ENCODE data around the gene TOR1B. TPM values are rescaled to one million over a fixed set of nuclear protein-coding genes. Genes with fewer than 3 reads are reported as not detected.

Gene TOR1B
- total RNA-seq, 1 experiment from 2014 or later: 37.8 TPM

DNA sequence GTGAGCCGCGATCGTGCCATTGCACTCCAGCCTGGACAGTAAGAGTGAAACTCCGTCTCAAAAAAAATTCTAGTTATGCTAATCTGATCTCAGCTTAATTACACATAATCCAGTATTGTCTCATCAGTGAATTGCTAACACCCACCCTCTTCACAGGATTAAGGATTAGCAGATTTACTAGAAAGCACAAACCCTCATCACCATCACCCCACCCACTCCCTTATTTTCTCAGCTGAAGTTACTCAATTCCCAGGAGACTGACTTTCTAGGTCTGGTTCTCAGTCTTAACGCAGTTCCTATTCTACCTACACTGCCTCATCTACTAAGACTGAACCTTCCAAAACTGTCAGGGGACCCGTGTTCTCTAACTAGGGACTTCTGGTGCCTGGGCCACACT lies 9.0 kb downstream of the TOR1B start:
- DNase-seq (ENCODE audit: extremely low read depth, low read depth): no peak

DNA sequence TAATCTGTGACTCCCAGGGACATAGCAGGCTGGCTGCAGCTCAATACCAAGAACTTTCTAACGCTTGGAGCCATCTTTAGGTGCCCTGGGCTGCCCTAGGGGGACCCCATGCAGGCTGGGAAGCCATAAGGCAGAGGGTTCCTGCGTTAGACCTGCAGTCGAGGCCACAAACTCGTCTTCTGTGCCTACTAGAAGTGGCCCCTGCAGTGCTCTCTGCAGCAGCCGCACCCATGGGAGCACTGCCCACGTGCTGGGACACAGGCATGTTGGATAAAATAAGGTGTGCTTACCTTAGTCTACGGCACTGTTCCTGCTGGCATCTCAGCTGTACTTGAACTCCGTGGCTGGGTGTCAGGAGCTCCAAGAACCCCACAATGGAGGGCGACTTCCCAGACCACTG lies 9.4 kb downstream of the TOR1B start:
- no peak for DNase-seq (ENCODE audit: extremely low read depth, low read depth)

DNA sequence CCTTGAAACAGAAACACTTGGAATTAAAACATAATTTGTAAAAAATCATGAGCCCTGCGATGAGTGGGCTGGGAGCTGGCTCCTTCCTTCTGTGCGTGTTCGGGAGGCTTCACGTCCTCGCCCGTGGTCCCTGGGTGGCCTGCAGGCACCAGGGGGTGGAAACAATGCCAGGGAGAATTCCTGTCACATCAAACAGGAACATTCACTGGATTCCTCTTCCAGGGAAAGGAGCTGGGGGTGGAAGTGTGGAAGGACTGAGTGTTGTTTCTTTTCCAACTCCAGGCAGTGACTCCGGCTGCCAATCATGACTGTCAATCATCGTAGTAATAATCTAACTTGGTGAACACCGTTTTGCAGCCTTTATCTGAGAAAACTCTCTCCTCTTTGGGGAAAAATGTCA lies 10.7 kb downstream of the TOR1B start:
- no peak for DNase-seq (ENCODE audit: extremely low read depth, low read depth)

DNA sequence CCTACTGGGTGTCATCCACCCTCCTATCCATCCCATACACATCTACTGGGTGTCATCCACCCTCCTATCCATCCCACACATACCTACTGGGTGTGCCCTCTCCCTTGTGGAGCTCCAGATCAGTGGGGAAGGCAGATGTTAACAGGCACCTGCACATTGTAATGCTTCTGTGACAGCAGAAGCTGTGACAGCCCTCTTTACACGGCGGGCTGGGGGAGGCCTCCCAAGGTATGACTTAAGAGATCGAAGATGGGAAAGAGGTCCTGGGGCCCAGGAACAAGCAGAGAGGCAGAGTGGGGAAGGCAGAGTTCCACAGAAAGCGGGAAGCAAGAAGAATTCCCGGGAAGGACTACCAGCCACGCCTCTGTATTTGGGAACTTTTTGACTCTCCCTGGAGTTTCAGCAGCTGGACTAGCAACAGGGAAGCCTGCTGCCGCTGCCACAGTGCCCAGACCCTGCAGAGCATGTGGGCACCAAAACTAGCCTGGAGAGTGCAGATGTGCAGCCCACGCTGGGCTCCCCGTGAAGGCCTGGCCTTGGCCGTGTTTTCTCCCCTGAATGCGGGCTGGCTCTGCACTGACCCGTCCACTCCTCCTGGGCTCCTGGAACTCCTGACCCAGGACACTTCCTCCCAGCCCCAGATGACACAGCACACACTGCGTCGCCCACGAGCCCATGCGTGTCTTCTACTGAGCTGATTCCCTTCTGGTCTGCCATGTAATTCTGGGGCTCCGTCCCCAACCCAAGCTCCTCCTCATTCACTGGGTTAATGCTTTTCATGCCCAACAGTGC lies 11.6 kb downstream of the TOR1B start:
- DNase-seq (ENCODE audit: extremely low read depth, low read depth): no peak

DNA sequence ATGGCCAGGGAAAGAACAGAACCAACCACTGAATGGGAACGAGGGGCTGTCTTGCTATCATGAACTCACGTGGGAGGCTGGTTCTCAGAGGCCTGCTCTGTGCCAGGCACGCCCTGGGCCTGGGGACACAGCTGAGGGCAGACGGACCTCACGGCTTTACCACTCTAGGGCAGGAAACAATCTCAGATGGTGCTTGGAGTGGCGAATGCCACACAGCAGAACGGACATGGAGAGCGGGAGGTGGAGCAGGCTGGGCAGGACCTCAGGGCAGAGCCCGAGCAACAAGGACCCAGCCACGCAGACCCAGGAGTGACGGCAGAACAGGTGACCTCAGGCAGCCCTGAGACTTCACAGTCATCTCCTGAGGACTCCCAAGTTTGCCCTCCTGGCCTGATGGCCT lies 12.3 kb downstream of the TOR1B start:
- no peak for DNase-seq (ENCODE audit: extremely low read depth, low read depth)

DNA sequence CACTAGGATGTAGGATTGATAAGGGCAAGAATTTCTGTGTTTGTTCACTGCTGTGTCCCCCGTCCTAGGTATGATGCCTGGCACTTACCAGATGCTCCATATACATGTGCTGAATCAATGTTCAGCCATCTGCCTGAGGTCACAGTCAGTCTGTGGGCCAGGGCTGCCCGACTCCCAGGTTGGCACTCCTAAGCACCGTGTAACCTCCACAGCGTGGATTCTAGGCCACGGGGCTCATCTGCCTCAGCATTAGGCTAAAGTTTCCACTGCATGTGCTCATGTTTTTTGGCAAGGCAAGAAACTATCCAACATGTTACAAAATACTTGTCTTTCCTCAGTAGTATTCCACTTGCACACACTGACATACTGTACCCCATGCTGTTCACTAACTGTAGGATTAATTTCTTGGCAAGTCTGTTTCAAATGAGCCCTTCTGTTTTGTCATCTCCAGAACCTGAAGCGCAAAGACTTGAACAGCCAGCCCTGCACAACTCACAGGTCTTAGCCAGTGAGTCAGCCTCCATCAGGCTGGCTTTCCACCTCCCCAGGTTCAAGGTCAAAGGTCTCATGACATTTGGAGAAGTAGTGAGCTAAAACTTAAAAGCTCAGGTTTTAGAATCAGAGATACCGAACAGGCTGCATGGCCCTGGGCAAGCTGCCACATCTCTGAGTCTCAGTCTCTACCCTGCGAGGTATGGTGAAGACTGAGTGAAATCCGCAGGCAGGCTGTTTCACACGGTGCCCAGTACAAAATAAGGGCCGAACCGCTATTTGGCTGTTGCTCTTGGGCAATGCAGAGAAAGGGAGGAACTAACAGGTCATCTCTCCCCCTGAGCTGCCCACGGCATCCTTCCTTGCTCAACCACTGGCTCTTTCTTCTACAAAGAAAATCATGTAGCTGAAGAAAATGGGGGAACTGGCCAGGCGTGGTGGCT lies 13.8 kb downstream of the TOR1B start:
- DNase-seq (ENCODE audit: extremely low read depth, low read depth): no peak

DNA sequence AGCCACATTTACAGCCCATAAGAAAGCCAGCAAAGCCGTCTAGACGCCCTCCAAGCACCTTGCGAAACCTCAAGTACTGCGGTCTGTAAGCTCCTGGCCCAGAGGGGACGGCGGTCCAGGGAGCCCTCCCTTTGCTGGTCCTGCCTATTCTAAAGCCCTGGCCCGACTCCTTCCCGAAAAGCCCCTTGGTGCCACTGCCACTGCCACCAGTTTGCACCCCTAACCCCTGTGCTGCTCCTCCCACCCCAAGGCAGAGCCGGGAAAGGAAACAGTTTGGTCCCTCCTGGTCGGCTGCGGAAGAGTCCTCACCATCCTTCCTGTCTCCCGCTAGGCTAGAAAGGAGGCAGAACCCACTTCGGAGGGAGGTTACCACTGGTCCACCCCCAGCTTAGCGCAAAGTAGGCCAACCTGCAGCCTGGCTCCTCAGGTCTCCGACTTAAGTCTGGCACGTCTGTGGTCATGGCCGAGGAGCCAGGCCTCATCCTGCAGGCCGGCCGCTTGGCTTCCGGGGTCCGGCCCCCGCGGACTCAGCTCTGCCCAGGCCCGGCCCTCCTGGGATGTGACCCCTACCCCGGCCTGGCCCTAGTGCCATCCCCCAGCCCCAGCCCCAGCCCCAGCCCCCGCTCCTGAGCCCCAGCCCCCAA lies 20.0 kb downstream of the TOR1B start:
- DNase-seq (ENCODE audit: extremely low read depth, low read depth): no peak

DNA sequence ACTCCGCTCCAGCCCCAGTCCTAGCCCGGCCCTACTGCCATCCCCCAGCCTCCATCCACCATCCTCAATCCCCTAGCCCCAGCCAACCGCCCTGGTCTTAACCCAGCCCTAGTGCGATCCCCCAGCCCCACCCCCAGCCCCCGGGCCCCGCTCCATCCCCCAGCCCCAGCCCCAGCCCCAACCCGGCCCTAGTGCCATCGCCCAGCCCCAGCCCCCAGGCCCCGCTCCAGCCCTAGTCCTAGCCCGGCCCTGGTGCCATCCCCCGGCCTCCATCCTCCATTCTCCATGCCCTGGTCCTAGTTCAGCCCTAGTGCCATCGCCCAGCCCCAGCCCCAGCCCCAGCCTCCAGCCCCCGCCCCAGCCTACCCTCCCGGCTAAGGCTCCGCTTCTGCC lies 20.6 kb downstream of the TOR1B start:
- DNase-seq (ENCODE audit: extremely low read depth, low read depth): no peak

DNA sequence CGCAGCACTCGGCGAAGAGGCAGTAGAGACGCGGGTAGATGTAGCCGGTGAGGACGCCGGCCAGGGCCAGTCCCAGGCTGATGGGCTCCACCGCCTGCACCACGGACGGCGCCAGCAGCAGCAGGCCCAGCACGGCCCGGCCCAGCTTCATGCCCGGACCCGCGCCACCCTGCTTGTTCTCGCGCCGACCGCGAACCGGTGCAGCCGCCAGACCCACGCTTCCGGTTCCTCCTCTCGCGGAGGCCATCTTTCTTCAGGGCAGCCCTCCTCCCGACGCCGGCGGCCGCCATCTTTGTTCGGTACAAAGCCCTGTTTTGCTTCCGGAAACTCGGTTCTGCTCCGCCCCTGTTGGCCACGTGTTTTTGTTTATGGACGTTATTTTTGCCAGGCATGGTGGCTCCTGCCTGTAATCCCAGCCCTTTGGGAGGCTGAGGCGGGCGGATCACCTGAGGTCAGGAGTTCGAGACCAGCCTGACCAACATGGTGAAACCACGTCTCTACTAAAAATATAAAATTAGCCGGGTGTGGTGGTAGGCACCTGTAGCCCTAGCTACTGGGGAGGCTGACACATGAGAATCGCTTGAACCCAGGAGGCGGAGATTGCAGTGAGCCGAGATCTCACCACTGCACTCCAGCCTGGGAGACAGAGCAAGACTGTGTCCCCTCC lies 21.1 kb downstream of the TOR1B start, which contains the start of gene TOR1A:
Gene TOR1A (minus strand): TSS at position 202 of the 667 bp plus-strand sequence. CDS start 51 bp downstream, at position 151.
- peak; percentile 95 for DNase-seq (ENCODE audit: extremely low read depth, low read depth)

DNA sequence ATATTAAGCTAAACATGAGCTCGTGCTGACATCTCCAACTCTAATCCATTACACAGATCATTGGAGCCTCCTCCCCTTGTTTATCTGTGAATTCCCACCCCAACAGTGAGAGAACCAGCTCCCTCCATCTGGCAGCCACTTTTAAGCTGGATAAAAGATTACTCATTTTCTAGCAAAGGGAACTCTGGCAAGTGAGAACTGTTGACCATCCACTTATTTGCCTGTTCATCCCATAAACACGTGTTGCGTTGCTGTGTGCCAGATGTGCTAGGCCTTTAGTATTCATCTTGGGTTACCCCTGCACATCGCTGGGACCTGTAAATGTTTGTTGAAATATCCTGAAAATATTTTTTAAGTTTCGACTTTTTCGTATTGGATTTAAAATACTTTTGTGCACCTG lies 23.4 kb downstream of the TOR1B start:
- no peak for DNase-seq (ENCODE audit: extremely low read depth, low read depth)

DNA sequence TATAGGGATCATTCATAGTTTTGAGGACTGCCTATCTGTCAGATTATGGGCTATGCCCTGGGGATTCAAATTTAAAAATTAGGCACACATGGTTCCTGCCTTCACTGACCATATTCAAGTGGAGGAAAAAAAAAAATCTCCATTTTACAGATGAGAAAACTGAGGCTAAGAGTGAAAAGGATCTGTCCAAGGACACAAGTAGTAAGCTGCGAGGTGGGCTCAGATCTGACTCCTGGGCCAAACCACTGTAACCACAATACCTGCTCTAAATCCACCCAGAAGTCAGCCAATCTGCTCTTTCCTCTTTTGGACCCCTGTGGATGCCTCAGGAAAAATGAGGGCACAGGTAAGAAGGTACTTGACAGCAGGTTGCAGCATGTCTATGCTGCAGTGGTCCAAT lies 23.8 kb downstream of the TOR1B start:
- no peak for DNase-seq (ENCODE audit: extremely low read depth, low read depth)

DNA sequence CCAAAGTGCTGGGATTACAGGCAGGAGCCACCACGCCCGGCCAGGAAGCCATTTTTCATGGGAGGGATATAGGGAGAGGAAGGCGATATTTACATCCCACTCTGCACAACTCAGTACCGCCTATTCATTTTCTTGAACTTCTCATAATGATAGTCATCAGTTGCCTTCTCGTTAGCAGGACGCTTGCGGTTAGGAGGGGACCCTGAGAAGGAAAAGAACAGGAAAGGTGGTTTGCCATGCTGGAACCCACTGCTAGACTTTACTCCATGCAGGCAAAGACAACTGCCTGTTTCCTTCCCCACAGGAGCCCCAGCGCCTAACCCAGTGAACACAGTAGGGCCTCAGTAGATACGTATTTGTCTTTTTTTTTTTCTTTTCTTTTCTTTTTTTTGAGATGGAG lies 25.1 kb downstream of the TOR1B start:
- no peak for DNase-seq (ENCODE audit: extremely low read depth, low read depth)

DNA sequence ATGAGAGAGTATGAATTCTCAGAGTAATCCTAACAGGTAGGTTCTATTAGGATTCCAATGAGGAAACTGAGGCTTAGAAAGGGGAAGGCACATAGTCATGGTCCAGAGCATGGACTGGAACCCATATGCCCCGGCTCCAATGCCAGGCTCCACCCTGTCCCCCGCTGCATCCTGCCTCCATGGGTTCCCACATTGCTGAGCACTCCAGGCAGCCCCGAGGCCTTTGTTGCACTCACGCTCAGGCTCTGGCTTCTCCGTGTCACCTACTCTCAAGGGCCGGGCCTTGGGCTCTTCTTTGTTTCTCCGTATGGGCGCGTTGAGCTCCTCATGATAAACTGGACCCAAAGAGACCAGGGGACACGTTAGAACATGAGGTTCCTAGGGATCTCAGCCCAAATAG lies 26.0 kb downstream of the TOR1B start:
- no peak for DNase-seq (ENCODE audit: extremely low read depth, low read depth)

DNA sequence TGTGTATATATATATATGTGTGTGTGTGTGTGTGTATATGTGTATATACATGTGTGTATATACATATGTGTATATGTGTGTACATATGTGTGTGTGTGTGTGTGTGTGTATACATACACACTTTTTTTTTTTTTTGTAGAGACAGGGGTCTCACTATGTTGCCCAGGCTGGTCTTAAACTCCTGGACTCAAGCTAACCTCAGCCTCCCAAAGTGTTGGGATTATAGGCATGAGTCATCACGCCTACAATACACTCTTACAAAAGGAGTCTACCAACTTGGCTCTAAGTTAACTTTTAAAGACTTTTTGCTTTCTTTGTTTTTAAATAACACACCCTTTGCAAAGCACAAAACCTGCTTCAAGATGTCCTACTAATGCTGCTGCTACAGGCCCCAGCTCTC lies 30.0 kb downstream of the TOR1B start:
- no peak for DNase-seq (ENCODE audit: extremely low read depth, low read depth)

DNA sequence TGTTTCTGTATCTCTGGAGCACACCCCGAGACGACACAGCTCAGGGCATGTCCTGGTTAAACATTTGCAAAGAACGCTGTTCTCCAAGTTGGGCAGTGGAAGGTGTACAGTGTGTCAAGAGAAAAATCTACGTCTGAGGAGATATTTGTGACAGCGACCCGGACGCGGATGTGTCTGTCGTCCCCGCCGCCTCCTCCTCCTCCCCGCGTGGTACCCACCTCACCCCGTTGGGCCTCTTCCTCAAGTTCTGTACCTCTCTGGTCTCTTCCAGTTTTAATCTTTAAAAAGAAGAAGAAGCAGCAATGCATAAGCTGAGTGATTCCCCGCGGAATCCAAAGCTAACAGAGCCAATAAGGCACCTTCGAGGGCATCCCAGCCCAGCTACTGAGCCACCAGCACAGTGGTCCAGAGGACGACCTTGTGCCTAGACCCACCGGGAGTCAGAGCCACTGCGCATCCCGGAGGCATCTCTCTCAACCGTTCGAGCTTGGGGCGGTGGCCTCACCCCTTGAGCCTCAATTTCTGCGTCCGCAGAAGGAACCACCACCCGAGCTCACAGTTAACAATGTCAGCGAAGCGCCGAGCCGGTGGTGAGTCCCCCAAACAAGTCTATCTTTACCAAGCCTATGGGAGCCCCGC lies 31.6 kb downstream of the TOR1B start:
- DNase-seq (ENCODE audit: extremely low read depth, low read depth): no peak

DNA sequence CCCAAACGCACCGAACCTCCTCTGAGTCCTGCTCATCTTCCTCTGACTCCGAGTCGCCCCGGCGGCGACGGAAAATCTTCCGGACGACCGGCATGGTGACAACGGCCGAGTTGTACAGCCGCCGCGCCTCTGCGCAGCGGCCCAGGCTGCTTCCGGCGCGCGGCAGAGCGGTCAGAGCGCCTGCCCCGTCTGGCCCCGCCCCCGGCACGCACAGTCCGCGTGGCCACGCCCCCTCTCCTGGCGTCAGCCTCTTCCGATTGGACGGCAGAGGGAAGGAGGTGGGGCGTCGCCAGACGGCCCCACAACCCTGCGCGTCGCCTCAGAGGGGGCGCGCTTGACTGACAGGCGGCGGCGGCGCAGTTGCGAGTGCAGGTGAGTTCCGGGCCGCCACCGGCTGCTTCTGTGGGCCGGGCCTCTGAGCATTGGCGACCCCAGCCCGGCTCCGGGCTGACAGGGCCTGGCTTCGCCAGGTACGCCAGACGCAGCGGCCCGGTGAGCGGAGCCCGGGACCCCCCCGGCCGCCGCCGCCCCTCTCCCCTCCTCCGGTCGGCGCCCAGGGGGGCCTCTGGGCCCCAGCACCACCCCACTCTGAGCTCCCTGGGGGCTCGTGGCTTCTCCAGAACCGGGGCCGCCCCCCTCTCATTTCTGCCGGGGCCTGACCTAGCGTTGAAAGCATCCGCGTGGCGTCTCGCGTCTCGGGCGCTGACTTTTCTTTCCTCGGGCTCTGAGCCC lies 32.3 kb downstream of the TOR1B start, which contains the start of the genes C9orf78 and USP20:
Gene C9orf78 (minus strand): TSS at position 148 of the 732 bp plus-strand sequence. CDS start 54 bp downstream, at position 94.
Gene USP20 (plus strand): TSS at position 331 of the 732 bp plus-strand sequence. CDS start 17,098 bp downstream, outside the sequence.
- DNase-seq (ENCODE audit: extremely low read depth, low read depth): peak; percentile 96

DNA sequence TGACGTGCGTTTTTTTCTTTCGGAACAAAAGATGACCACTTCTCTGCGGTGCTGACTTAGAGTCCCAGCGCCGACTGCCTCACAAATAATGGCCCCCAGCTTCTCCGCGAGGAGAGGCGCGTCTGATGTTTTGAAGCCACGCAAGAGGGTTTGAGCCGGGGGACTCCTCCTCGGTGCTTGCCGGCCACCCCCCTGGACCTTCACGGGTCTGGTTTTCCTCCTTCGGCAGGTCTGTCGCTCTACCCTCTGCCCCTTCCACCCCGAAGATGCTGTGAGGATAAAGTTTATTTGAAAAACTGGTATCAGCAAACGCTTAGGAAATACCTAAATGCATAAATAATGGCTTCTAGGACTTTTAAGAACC lies 32.9 kb downstream of the TOR1B start:
- no peak for DNase-seq (ENCODE audit: extremely low read depth, low read depth)

DNA sequence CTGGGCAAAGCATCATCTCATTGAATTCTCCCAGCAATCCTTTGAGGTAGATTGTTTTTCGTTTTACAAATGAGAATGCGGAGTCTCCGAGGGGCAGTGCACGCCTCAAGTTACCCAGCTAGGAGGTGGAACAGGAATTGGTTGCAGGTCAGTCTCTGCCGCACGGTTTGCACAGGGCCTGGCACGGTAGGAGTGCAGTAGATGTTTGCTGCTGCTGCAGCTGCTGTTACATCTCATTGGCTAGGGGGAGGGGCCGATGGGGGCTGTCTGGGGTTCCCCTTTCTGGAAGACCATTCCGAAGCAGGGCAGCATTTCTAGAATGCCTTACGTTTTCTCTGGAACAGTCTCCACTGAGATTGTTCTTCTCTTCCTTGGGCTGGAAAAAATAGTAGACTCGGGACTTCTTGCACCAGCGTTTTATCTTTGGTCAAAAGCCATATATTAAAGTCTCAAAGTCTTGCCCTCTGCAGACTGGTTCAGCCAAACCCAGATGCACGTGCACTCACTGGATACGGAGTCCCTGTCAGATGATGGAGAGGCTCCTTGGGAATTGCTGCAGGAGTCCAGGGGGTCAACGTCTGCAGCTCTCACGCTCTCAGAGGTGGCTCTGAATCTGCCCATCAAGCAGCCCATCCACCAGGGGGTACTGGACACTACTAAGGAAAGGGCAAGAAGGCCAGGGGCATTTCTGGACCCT lies 33.5 kb downstream of the TOR1B start:
- no peak for DNase-seq (ENCODE audit: extremely low read depth, low read depth)
